Nephron (organoid): ENCODE results near the gene EIF4E3.

Source experiments
- H3K27ac Mint-ChIP-seq, 3 experiments: 2 replicates each; pipeline ENCODE4 v1.8.0; 2020; ENCODE audit warnings: mixed read lengths in 3 of 3, mild to moderate bottlenecking in 2 of 3, moderate library complexity in 1 of 3
- H3K27me3 Mint-ChIP-seq: 2 replicates; pipeline ENCODE4 v1.8.0; 2021; ENCODE audit warnings: low read depth, mild to moderate bottlenecking, moderate library complexity, mixed read lengths
- H3K36me3 Mint-ChIP-seq: 2 replicates; pipeline ENCODE4 v1.8.0; 2020; ENCODE audit warnings: low read depth, mixed read lengths
- H3K4me1 Mint-ChIP-seq: 2 replicates; pipeline ENCODE4 v1.8.0; 2020; ENCODE audit warnings: mixed read lengths
- H3K4me3 Mint-ChIP-seq, 3 experiments: 2 replicates each; pipeline ENCODE4 v1.8.0; 2020; ENCODE audit warnings: mild to moderate bottlenecking in 3 of 3, mixed read lengths in 3 of 3, moderate library complexity in 2 of 3
- H3K9me3 Mint-ChIP-seq: 2 replicates; pipeline ENCODE4 v1.8.0; 2020; ENCODE audit warnings: mixed read lengths
- CTCF ChIP-seq, 3 experiments: fragments of 200-600 bp; sonication (generic); IDR thresholded peaks; one replicate each; pipeline ENCODE4 v1.5.0; 2021; ENCODE audit warnings: antibody characterized with exemption in 3 of 3; ENCODE audit not compliant: unreplicated experiment in 3 of 3

Gene EIF4E3

GRCh38 chr3:71725271-71725991 is at the start of gene EIF4E3:
Gene EIF4E3 (minus strand): TSS chr3:71725402. CDS start chr3:71725367, 35 bp downstream.
- H3K36me3 Mint-ChIP-seq, result no peaks in the 10 kb centered on the region
- H3K4me1 Mint-ChIP-seq, result peaks cover 14% of the 10 kb centered on the region
- TF ChIP-seq CTCF (IDR thresholded peaks at IDR 0.05; ENCODE audit: unreplicated experiment in 3 of 3), result no peak
- H3K9me3 Mint-ChIP-seq, result no peaks in the 10 kb centered on the region
- peak within 1 kb of the TSS; percentile 84 to 94 (median 85) for H3K4me3 Mint-ChIP-seq
- peaks cover 51% of the 10 kb centered on the region for H3K27me3 Mint-ChIP-seq
- peak within 1 kb of the TSS; percentile 25 to 81 (median 37) for H3K27ac Mint-ChIP-seq

DNA sequence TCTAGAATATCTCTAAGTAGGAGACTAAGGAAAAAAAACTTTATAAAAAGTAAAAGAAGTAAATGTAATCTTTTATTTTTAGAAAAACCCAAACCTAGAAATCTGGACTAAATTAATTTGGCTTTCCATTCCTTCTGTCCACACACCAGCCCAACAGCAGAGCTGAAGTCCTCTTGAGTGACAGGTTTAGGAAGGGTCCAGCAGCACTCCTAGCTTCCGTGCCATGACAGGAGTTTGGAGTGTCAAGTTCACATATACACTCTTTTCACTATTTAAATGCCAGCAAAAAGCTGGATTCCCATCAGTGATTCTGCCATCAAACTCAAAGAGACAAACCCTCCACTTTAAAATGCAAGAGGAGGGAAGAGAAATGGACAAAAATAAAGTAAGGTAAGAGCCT is 46.7 kb upstream of the EIF4E3 start:
- no peaks in the 10 kb centered on the region for H3K9me3 Mint-ChIP-seq
- H3K27me3 Mint-ChIP-seq, result peaks cover 36% of the 10 kb centered on the region
- H3K36me3 Mint-ChIP-seq, result no peaks in the 10 kb centered on the region
- TF ChIP-seq CTCF (IDR thresholded peaks at IDR 0.05; ENCODE audit: unreplicated experiment in 3 of 3), result no peak
- no peak overlapping the region for H3K4me3 Mint-ChIP-seq
- no peak overlapping the region for H3K27ac Mint-ChIP-seq
- H3K4me1 Mint-ChIP-seq, result no peaks in the 10 kb centered on the region

DNA sequence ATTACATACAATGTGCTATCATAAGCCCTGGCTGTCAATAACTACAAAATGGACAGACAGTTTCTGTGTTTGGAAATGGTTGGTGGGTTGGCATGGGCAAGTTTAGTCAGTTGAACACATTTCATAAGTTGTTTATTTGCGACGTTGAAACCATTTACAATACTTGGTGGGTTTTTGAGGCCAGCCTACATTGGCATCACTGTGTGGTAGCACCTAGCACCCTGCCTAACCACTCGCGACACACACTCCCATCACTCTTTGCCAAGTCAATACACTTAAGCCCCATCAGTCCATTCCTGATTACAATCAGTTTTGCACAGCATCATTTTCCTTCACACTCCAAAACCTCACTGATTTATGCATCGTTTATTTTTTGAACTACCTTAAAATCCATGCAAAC is 45.9 kb upstream of the EIF4E3 start:
- no peak overlapping the region for H3K27ac Mint-ChIP-seq
- H3K4me3 Mint-ChIP-seq, result no peak overlapping the region
- no peaks in the 10 kb centered on the region for H3K4me1 Mint-ChIP-seq
- no peaks in the 10 kb centered on the region for H3K9me3 Mint-ChIP-seq
- no peak for TF ChIP-seq CTCF (IDR thresholded peaks at IDR 0.05; ENCODE audit: unreplicated experiment in 3 of 3)
- H3K27me3 Mint-ChIP-seq, result peaks cover 35% of the 10 kb centered on the region
- H3K36me3 Mint-ChIP-seq, result no peaks in the 10 kb centered on the region

DNA sequence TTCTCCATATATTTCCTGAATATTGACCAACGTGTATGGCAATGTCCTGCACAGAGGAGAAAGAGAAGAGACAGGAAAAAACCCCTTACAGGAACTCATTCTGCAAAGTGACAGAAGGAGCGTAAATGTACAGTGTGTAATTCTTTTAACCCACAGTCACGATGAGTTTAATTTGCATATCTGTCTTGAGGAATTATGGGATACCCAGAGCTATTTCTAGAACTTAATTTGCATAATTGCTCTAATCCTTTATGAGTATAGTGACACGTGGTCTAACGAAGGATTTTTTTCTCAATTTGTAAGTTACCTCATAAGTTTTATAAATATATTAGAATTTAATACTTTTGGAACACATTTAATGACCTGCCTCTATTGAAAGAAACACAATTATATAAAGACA is 38.2 kb upstream of the EIF4E3 start:
- no peak overlapping the region for H3K27ac Mint-ChIP-seq
- no peak overlapping the region for H3K4me3 Mint-ChIP-seq
- no peak for TF ChIP-seq CTCF (IDR thresholded peaks at IDR 0.05; ENCODE audit: unreplicated experiment in 3 of 3)
- H3K4me1 Mint-ChIP-seq, result no peaks in the 10 kb centered on the region
- no peaks in the 10 kb centered on the region for H3K36me3 Mint-ChIP-seq
- H3K27me3 Mint-ChIP-seq, result peaks cover 54% of the 10 kb centered on the region
- no peaks in the 10 kb centered on the region for H3K9me3 Mint-ChIP-seq

DNA sequence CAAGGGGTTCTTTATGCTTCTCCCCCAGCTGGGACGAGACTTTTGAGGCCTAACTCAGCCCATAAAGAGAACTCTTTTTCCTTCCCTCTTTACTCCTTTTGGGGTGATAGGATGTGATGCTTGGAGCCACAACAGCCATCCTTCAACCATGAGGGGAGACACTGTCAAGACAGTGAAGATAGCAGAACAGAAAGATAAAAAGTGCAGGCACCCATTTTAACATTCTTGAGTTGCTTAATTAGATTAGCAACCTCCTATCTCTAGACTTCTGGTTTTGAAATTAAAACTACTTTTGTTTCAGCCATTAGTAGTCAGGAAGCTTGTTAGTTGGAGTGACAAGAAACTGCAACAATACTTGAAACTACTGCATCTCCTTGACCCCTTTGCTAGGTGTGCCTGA is 34.9 kb upstream of the EIF4E3 start:
- Mint-ChIP-seq H3K27me3 (peaks cover 73% of the 10 kb centered on the region), H3K36me3 (peaks cover 3% of the 10 kb centered on the region), H3K4me1 (peaks cover 7% of the 10 kb centered on the region), H3K9me3 (peaks cover 3% of the 10 kb centered on the region), H3K4me3 (no peak overlapping the region), H3K27ac (no peak overlapping the region)
- no peak for TF ChIP-seq CTCF (IDR thresholded peaks at IDR 0.05; ENCODE audit: unreplicated experiment in 3 of 3)

GRCh38 chr3:71759401-71759800 is 34.2 kb upstream of the EIF4E3 start:
- peaks cover 9% of the 10 kb centered on the region for H3K4me1 Mint-ChIP-seq
- TF ChIP-seq CTCF (IDR thresholded peaks at IDR 0.05; ENCODE audit: unreplicated experiment in 3 of 3), result no peak
- H3K9me3 Mint-ChIP-seq, result peaks cover 3% of the 10 kb centered on the region
- H3K27ac Mint-ChIP-seq, result no peak overlapping the region
- peaks cover 76% of the 10 kb centered on the region for H3K27me3 Mint-ChIP-seq
- peaks cover 4% of the 10 kb centered on the region for H3K36me3 Mint-ChIP-seq
- no peak overlapping the region for H3K4me3 Mint-ChIP-seq
